ENCODE data around the gene TBC1D16. TPM values are rescaled to one million over a fixed set of nuclear protein-coding genes. Genes with fewer than 3 reads are reported as not detected.

TBC1D16 gene
- total and polyA plus RNA-seq, 12 donors = 4.8 to 23.3 (median 17.0) TPM

DNA sequence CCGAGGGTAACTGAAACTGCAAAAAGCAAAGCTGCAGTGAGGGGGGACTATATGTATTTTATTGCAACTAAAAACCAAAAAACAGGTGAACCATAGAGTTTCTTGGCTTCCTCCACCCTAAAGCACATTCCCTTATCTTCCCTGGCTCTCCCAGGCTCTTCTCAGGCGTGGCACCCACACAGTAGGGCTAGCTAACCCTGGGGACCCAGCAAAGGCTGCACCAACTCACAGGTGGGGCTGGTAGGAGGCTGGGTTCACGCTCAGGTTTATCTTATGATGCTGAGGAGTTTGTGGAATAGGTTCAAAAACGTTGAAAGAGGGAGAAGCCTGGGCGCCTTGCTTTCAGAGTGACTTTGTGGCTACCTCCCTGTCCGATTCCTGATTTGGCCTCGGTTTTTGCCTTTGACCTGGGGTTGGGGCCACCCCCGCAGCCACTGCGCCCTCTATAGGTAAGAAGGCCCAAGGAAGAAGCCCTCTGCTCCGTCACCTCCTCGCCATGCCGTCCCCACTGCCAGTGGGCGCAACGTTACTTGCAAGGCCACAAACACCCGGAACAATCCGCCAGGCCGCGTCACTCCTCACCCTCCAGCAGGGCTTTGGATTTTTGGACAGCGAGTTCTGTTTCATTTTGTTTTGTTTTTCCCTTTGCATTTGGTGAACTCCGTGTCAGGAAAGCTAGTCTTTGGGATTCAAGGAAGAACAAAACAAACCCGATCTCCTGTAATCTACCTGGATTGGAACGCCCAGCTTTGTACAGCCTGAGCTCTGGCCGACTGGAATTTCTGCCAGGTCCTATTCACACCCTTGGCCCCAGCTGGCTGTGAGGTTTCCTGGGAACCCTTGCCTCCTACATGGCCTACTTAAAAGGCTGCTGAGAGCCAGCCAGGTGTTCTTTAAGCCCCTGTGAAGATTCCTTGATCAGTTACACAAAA lies 60.8 kb downstream of the TBC1D16 start:
- DNase-seq = no peak
- intact Hi-C loops (cut with DNase I) = loop anchor here in 3 of 10 donors (5.0 to 10.0 kb wide), 2 partner anchors 183 to 190 kb away; no protein-coding TSS in a partner anchor
- no peaks in the 10 kb centered on the region for H3K27me3 ChIP-seq
- no peak overlapping the region for H3K27ac ChIP-seq
- H3K4me1 ChIP-seq = no peaks in the 10 kb centered on the region
- peaks cover 0 to 31% (median 0%) of the 10 kb centered on the region in 9 donors for H3K36me3 ChIP-seq
- no peak overlapping the region for H3K4me3 ChIP-seq
- TF ChIP-seq, protein P1, sequence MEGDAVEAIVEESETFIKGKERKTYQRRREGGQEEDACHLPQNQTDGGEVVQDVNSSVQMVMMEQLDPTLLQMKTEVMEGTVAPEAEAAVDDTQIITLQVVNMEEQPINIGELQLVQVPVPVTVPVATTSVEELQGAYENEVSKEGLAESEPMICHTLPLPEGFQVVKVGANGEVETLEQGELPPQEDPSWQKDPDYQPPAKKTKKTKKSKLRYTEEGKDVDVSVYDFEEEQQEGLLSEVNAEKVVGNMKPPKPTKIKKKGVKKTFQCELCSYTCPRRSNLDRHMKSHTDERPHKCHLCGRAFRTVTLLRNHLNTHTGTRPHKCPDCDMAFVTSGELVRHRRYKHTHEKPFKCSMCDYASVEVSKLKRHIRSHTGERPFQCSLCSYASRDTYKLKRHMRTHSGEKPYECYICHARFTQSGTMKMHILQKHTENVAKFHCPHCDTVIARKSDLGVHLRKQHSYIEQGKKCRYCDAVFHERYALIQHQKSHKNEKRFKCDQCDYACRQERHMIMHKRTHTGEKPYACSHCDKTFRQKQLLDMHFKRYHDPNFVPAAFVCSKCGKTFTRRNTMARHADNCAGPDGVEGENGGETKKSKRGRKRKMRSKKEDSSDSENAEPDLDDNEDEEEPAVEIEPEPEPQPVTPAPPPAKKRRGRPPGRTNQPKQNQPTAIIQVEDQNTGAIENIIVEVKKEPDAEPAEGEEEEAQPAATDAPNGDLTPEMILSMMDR (IDR thresholded peaks at IDR 0.05) = peak in 2 of 9 donors; percentile 18 to 22
- ATAC-seq = no peak
- WGBS, 2 donors = 85 to 86% methylated on average over 23 of the region's 23 CpGs
- H3K9me3 ChIP-seq = no peaks in the 10 kb centered on the region

- Histone ChIP-seq H3K4me3 (no peak overlapping the region), H3K36me3 (peaks cover 0 to 20% (median 0%) of the 10 kb centered on the region in 9 donors), H3K4me1 (no peaks in the 10 kb centered on the region), H3K27me3 (no peaks in the 10 kb centered on the region), H3K27ac (no peak overlapping the region), H3K9me3 (no peaks in the 10 kb centered on the region)
- intact Hi-C loops (cut with DNase I) = loop anchor here in 3 of 10 donors (5.0 to 10.0 kb wide), 2 partner anchors 179 to 187 kb away; no protein-coding TSS in a partner anchor
- DNase-seq = no peak
- TF ChIP-seq, protein P1 (IDR thresholded peaks at IDR 0.05) = no peak
- WGBS, 2 donors = 95 to 97% methylated on average over 9 of the region's 9 CpGs
- ATAC-seq = no peak
These were observed 64.0 kb downstream of the TBC1D16 start for GRCh38 chr17:79971651-79972050.

- Histone ChIP-seq H3K4me3 (no peak overlapping the region), H3K27ac (no peak overlapping the region), H3K27me3 (no peaks in the 10 kb centered on the region), H3K4me1 (no peaks in the 10 kb centered on the region), H3K9me3 (no peaks in the 10 kb centered on the region), H3K36me3 (peaks cover 0 to 16% (median 0%) of the 10 kb centered on the region in 9 donors)
- peak in 1 of 8 donors; percentile 18 for ATAC-seq
- no peak for DNase-seq
- 52 to 53% methylated on average over 10 of the region's 10 CpGs for WGBS, 2 donors
- intact Hi-C loops (cut with DNase I) = loop anchor here in 3 of 10 donors (5.0 to 10.0 kb wide), 2 partner anchors 178 to 186 kb away; no protein-coding TSS in a partner anchor
- TF ChIP-seq, protein P1 (IDR thresholded peaks at IDR 0.05) = peak in 8 of 9 donors; percentile 15 to 48 (median 44)
These were observed 65.0 kb downstream of the TBC1D16 start for GRCh38 chr17:79970576-79971068.

DNA sequence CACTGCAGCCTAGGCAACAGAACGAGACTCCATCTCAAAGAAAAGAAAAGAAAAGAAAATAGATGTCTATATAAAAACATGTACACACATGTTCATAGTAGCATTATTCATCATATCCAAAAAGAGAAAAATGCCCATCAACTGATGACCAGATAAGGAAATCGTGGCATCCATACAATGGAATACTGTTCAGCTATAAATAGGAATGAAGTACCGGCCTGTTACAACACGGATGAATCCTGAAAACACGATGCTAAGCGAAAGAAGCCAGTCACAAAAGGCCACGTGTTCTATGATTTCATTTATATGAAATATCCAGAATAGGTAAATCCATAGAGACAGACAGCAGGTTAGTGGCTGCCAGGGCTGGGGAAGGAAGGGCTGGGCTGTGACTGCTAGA lies 65.8 kb downstream of the TBC1D16 start:
- intact Hi-C loops (cut with DNase I) = loop anchor here in 3 of 10 donors (5.0 to 10.0 kb wide), 2 partner anchors 178 to 185 kb away; no protein-coding TSS in a partner anchor
- TF ChIP-seq, protein P1 (IDR thresholded peaks at IDR 0.05) = no peak
- DNase-seq (no peak), ATAC-seq (no peak)
- Histone ChIP-seq H3K4me3 (no peak overlapping the region), H3K4me1 (no peaks in the 10 kb centered on the region), H3K36me3 (peaks cover 0 to 16% (median 0%) of the 10 kb centered on the region in 9 donors), H3K27ac (no peak overlapping the region), H3K27me3 (no peaks in the 10 kb centered on the region), H3K9me3 (no peaks in the 10 kb centered on the region)
- WGBS, 2 donors = 84 to 90% methylated on average over 7 of the region's 7 CpGs
